Astrocyte of the spinal cord (primary cell): ENCODE data around the gene NDUFB3.

Source experiments
- DNase-seq: peaks from one replicate; pipeline ENCODE4 v3.0.0; 2011; ENCODE audit warnings: low read depth, low spot score
- H3K4me3 ChIP-seq: 2 replicates; pipeline ENCODE4 v1.5.1; 2011; ENCODE audit warnings: low read depth, mild to moderate bottlenecking, low read length, moderate library complexity
- CTCF ChIP-seq: IDR thresholded peaks from 2 replicates; pipeline ENCODE4 v1.5.1; 2012; ENCODE audit warnings: low read depth, mild to moderate bottlenecking, low read length, inconsistent platforms
- in situ Hi-C: cut with HindIII; loops from 2 replicates; pipeline ENCODE4 v1.10.0; 2017; ENCODE audit warnings: low sequenced_read_pairs

Gene NDUFB3

DNA sequence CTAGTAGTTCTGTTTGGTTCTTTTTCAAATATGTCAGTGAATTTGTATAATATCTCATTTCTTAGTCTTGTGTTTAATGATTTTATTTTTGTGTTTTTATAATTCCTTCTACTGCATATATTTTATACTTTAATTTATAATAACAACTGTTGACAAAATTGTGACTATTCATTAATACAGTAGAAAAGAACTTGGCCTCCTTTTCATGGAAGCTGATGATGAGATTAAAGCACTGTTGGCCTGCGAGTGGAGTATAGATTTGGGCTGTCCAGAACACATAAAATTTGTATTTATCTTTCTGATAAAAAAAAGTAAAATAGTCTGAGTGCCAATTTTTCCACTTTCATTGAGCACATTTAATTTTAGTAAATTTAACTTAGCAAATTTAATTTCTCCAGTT lies 56.2 kb downstream of the NDUFB3 start:
- in situ Hi-C loops = no loop called here
- H3K4me3 ChIP-seq = no peak overlapping the region
- TF ChIP-seq CTCF = no peak
- no peak for DNase-seq

DNA sequence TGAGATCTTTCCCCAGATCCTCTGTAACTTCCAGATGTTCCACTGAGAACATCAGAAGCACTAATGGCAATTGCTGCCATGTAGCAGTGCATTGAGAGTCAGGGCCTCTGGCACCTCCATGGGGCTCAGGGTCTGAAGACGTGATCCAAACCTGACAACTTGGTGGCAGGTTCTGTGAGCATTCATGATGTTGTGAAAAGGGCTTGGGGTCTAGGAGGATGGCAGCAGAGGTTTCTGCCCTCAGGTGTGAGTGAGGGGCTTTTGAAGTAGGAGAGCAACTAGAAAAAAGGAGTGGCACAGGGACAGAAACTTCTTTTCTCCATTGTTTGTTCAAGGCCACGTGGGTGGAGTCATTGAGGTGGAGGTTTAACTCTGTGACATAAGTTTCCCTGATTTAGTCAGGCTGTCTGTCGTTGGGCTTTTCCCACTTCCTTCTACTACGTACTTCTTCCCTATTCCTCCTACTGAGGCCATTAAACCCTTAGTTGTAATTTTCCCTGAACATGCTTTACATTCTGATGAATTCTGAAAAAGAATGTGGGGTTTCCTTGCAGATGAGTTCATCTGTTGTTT lies 57.2 kb downstream of the NDUFB3 start:
- no peak for TF ChIP-seq CTCF
- in situ Hi-C loops = no loop called here
- peak; percentile 82 for DNase-seq
- no peak overlapping the region for H3K4me3 ChIP-seq

- in situ Hi-C loops = no loop called here
- peak; percentile 80 for DNase-seq
- TF ChIP-seq CTCF = no peak
- no peak overlapping the region for H3K4me3 ChIP-seq
Observed at GRCh38 chr2:201130524-201131186, 58.9 kb downstream of the NDUFB3 start.

- no peak for TF ChIP-seq CTCF
- in situ Hi-C loops = no loop called here
- DNase-seq = no peak
- H3K4me3 ChIP-seq = no peak overlapping the region
Observed at GRCh38 chr2:201132518-201132917, 60.7 kb downstream of the NDUFB3 start.
